Esophagus squamous epithelium (tissue), 4 donors: ENCODE measurements around the gene TESMIN.

ENCODE experiments used
- POLR2A ChIP-seq, 4 donors: fragments of 450-650 bp; IDR thresholded peaks; one replicate each; pipeline ENCODE4 v1.6.1; 2017; ENCODE audit warnings: antibody characterized with exemption in 4 of 4, mild to moderate bottlenecking in 4 of 4, moderate library complexity in 3 of 4
- TF ChIP-seq, protein P1 (sequence below), 6 experiments: fragments of 450-650 bp in 4 of 6; fragments of 200-600 bp in 2 of 6; sonication (generic) in 2 of 6; IDR thresholded peaks; one replicate each; pipeline ENCODE4 v1.5.1; 2016 to 2019; ENCODE audit warnings: antibody characterized with exemption in 6 of 6, mild to moderate bottlenecking in 4 of 6, moderate library complexity in 4 of 6

DNA sequence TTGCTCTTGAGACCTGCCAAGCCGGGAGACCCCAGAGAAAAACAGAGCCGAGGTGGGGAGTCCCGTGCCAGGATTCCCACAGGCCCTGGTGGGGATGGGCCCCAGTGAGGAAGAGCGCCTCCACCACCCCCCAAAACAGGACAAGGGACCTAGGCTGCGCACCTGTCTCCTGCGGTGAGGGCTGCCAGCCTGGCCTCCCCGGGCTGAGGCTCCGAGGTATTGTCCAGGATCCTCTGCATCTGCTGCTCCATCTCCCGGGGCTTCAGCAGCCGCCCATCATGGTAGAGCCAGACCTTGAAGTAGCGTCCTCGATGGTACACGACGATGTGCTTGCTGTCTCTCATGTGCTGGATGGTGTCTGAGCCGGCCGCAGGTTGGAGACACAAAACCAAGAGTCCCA is 33.3 kb upstream of the TESMIN start:
- TF ChIP-seq POLR2A (IDR thresholded peaks at IDR 0.05): no peak
- TF ChIP-seq, protein P1, sequence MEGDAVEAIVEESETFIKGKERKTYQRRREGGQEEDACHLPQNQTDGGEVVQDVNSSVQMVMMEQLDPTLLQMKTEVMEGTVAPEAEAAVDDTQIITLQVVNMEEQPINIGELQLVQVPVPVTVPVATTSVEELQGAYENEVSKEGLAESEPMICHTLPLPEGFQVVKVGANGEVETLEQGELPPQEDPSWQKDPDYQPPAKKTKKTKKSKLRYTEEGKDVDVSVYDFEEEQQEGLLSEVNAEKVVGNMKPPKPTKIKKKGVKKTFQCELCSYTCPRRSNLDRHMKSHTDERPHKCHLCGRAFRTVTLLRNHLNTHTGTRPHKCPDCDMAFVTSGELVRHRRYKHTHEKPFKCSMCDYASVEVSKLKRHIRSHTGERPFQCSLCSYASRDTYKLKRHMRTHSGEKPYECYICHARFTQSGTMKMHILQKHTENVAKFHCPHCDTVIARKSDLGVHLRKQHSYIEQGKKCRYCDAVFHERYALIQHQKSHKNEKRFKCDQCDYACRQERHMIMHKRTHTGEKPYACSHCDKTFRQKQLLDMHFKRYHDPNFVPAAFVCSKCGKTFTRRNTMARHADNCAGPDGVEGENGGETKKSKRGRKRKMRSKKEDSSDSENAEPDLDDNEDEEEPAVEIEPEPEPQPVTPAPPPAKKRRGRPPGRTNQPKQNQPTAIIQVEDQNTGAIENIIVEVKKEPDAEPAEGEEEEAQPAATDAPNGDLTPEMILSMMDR (IDR thresholded peaks at IDR 0.05): no peak
